H1 (cell line): Measurements from ENCODE around the gene ABHD8. TPM values are rescaled to one million over a fixed set of nuclear protein-coding genes. Genes with fewer than 3 reads are reported as not detected.

Experiments
- CTCF ChIA-PET: fragments of 300-600 bp; sonication (Branson Sonifier 250); formaldehyde crosslinking; loops from one replicate; lab custom pipeline; 2021; ENCODE audit not compliant: partially characterized antibody; lab: Charles Lee
- POLR2A ChIA-PET: fragments of 300-600 bp; sonication (Branson Sonifier 250); formaldehyde crosslinking; loops from one replicate; lab custom pipeline; 2021; ENCODE audit warnings: inconsistent platforms; ENCODE audit not compliant: partially characterized antibody; lab: Charles Lee
- DNase-seq, 2 experiments: peaks; one replicate each; pipeline versions ENCODE4 v3.0.0 to v3.0.0-alpha.2; 2010 to 2022; ENCODE audit warnings: low spot score in 2 of 2, low read depth in 1 of 2, mixed read lengths in 1 of 2
- FAIRE-seq: peaks from 2 replicates; lab custom pipeline; 2011; peaks lifted over from hg19 to GRCh38; lab: Jason Lieb, UNC
- H2AFZ ChIP-seq: 2 replicates; pipeline ENCODE4 v1.8.1; 2012; ENCODE audit warnings: low read length, inconsistent platforms
- H2AK5ac ChIP-seq: 2 replicates; pipeline ENCODE4 v1.6.1; 2013; ENCODE audit warnings: low read depth, low read length
- H2BK120ac ChIP-seq: replicated peaks from 2 replicates; pipeline ENCODE3; 2013; ENCODE audit warnings: low read depth, low read length, inconsistent platforms
- H2BK12ac ChIP-seq: 2 replicates; pipeline ENCODE4 v1.6.1; 2013; ENCODE audit warnings: low read depth, low read length
- H2BK15ac ChIP-seq: 2 replicates; pipeline ENCODE4 v1.6.1; 2013; ENCODE audit warnings: low read length
- H2BK20ac ChIP-seq: 2 replicates; pipeline ENCODE4 v1.6.1; 2013; ENCODE audit warnings: low read length
- H2BK5ac ChIP-seq: 2 replicates; pipeline ENCODE4 v1.6.1; 2013; ENCODE audit warnings: low read depth, low read length
- H3K14ac ChIP-seq: 2 replicates; pipeline ENCODE4 v1.6.1; 2013; ENCODE audit warnings: inconsistent platforms; ENCODE audit not compliant: insufficient read length
- H3K18ac ChIP-seq: 2 replicates; pipeline ENCODE4 v1.6.1; 2013; ENCODE audit warnings: low read length; ENCODE audit errors: extremely low read depth
- H3K23ac ChIP-seq: 2 replicates; pipeline ENCODE4 v1.6.1; 2013; ENCODE audit warnings: inconsistent platforms; ENCODE audit not compliant: insufficient read length
- H3K23me2 ChIP-seq: 2 replicates; pipeline ENCODE4 v1.6.1; 2013; ENCODE audit warnings: low read depth, low read length
- H3K27ac ChIP-seq: 2 replicates; pipeline ENCODE4 v1.6.1; 2011; ENCODE audit warnings: low read depth, low read length, inconsistent platforms
- H3K27me3 ChIP-seq, 4 experiments: replicated peaks in 1 of 4; 1 replicate in 1 of 4; 2 replicates in 3 of 4; pipeline versions ENCODE4 v1.6.1 to v1.8.1; 2011 to 2013; ENCODE audit warnings: low read length in 3 of 4, mild to moderate bottlenecking in 3 of 4, inconsistent platforms in 2 of 4, mixed read lengths in 2 of 4, moderate library complexity in 1 of 4; ENCODE audit not compliant: control insufficient read depth in 3 of 4, insufficient read depth in 3 of 4; ENCODE audit errors: extremely low read depth in 1 of 4
- H3K36me3 ChIP-seq, 4 experiments: 2 replicates each; pipeline versions ENCODE4 v1.6.1 to v1.8.1; 2011 to 2013; ENCODE audit warnings: mild to moderate bottlenecking in 4 of 4, low read length in 3 of 4, moderate library complexity in 2 of 4, control low read depth in 1 of 4, inconsistent platforms in 1 of 4; ENCODE audit not compliant: insufficient read depth in 4 of 4, control insufficient read depth in 2 of 4
- H3K4ac ChIP-seq: replicated peaks from 2 replicates; pipeline ENCODE3; 2013; ENCODE audit warnings: low read length, low read depth, mixed read lengths, inconsistent platforms; ENCODE audit not compliant: insufficient read length
- H3K4me1 ChIP-seq, 4 experiments: replicated peaks in 1 of 4; 1 replicate in 1 of 4; 2 replicates in 3 of 4; pipeline versions ENCODE4 v1.6.1 to v1.8.1; 2011 to 2013; ENCODE audit warnings: low read length in 3 of 4, inconsistent platforms in 2 of 4, mixed read lengths in 1 of 4; ENCODE audit not compliant: insufficient read depth in 4 of 4, control insufficient read depth in 3 of 4
- H3K4me2 ChIP-seq, 2 experiments: 2 replicates each; pipeline versions ENCODE4 v1.6.1 to v1.8.1; 2011 to 2013; ENCODE audit warnings: low read depth in 2 of 2, low read length in 2 of 2, control low read depth in 1 of 2, inconsistent platforms in 1 of 2, mild to moderate bottlenecking in 1 of 2; ENCODE audit not compliant: insufficient read depth in 1 of 2
- H3K4me3 ChIP-seq, 4 experiments: fragments of 200-600, 300-600 bp in 1 of 4; sonication (generic), shearing (Covaris generic), sonication (Bioruptor Twin) in 1 of 4; 2 replicates each; pipeline versions ENCODE4 v1.5.1 to v1.8.1; 2011 to 2016; ENCODE audit warnings: low read length in 4 of 4, low read depth in 3 of 4, control low read depth in 2 of 4, inconsistent platforms in 2 of 4, mild to moderate bottlenecking in 2 of 4, mixed read lengths in 1 of 4, moderate library complexity in 1 of 4; ENCODE audit not compliant: insufficient read depth in 2 of 4; ENCODE audit errors: extremely low read depth in 1 of 4
- H3K56ac ChIP-seq: replicated peaks from 2 replicates; pipeline ENCODE3; 2013; ENCODE audit warnings: low read depth, mild to moderate bottlenecking, mixed read lengths, low read length, inconsistent platforms; ENCODE audit not compliant: insufficient read length
- H3K79me1 ChIP-seq: 2 replicates; pipeline ENCODE4 v1.6.1; 2013; ENCODE audit warnings: low read depth, low read length, control low read depth
- H3K79me2 ChIP-seq, 2 experiments: 2 replicates each; pipeline versions ENCODE4 v1.6.1 to v1.8.1; 2012 to 2013; ENCODE audit warnings: low read length in 2 of 2, mild to moderate bottlenecking in 2 of 2, inconsistent platforms in 1 of 2; ENCODE audit not compliant: insufficient read depth in 2 of 2, control insufficient read depth in 1 of 2
- H3K9ac ChIP-seq, 4 experiments: replicated peaks in 1 of 4; 1 replicate in 1 of 4; 2 replicates in 3 of 4; pipeline versions ENCODE4 v1.6.1 to v1.8.1; 2011 to 2013; ENCODE audit warnings: low read depth in 3 of 4, low read length in 3 of 4, control low read depth in 2 of 4, mild to moderate bottlenecking in 2 of 4, moderate library complexity in 2 of 4, inconsistent platforms in 1 of 4; ENCODE audit errors: extremely low read depth in 1 of 4
- H3K9me3 ChIP-seq, 2 experiments: 2 replicates each; pipeline versions ENCODE4 v1.6.1 to v1.8.1; 2012 to 2013; ENCODE audit warnings: mild to moderate bottlenecking in 2 of 2, moderate library complexity in 2 of 2, control low read depth in 1 of 2, inconsistent platforms in 1 of 2, low read depth in 1 of 2, low read length in 1 of 2, mixed read lengths in 1 of 2; ENCODE audit not compliant: insufficient read depth in 2 of 2
- H4K20me1 ChIP-seq, 2 experiments: replicated peaks in 1 of 2; 2 replicates each; pipeline versions ENCODE3 to v1.8.1; 2011 to 2013; ENCODE audit warnings: inconsistent platforms in 2 of 2, low read length in 2 of 2, mild to moderate bottlenecking in 1 of 2; ENCODE audit not compliant: insufficient read depth in 2 of 2, control insufficient read depth in 1 of 2
- H4K5ac ChIP-seq: 2 replicates; pipeline ENCODE4 v1.6.1; 2013; ENCODE audit warnings: low read length, low read depth, mixed read lengths, inconsistent platforms; ENCODE audit not compliant: insufficient read length
- H4K8ac ChIP-seq: 2 replicates; pipeline ENCODE4 v1.8.0; 2013; ENCODE audit warnings: mild to moderate bottlenecking, moderate library complexity, low read length, inconsistent platforms; ENCODE audit not compliant: insufficient read depth; ENCODE audit errors: extremely low read depth
- H4K91ac ChIP-seq: replicated peaks from 2 replicates; pipeline ENCODE3; 2013; ENCODE audit warnings: low read length, mixed read lengths, inconsistent platforms; ENCODE audit not compliant: insufficient read length
- CBX5 ChIP-seq: fragments of 300-800, 300-1000 bp; sonication (generic); IDR thresholded peaks from 2 replicates; pipeline ENCODE4 v1.7.1; 2016; ENCODE audit warnings: antibody characterized with exemption, low read length, low read depth
- CREB1 ChIP-seq: IDR thresholded peaks from 2 replicates; pipeline ENCODE4 v1.6.1; 2012; ENCODE audit warnings: inconsistent platforms
- EGR1 ChIP-seq: IDR thresholded peaks from 2 replicates; pipeline ENCODE4 v1.6.1; 2011; ENCODE audit warnings: low read depth, low read length, borderline replicate concordance
- HDAC6 ChIP-seq: IDR thresholded peaks from one replicate; pipeline ENCODE4 v1.7.1; 2012; ENCODE audit warnings: low read depth, mild to moderate bottlenecking, inconsistent platforms, low read length, moderate library complexity
- NANOG ChIP-seq: IDR thresholded peaks from 2 replicates; pipeline ENCODE4 v1.6.1; 2011; ENCODE audit warnings: low read length, low read depth, mild to moderate bottlenecking, inconsistent platforms; ENCODE audit not compliant: insufficient read depth, poor library complexity, severe bottlenecking
- RBBP5 ChIP-seq: IDR thresholded peaks from 2 replicates; pipeline ENCODE4 v1.7.1; 2012; ENCODE audit warnings: low read depth, mild to moderate bottlenecking, inconsistent platforms, low read length, moderate library complexity, borderline replicate concordance
- RFX5 ChIP-seq: IDR thresholded peaks from 2 replicates; pipeline ENCODE4 v1.6.1; 2011; ENCODE audit warnings: low read depth, low read length, improper control_type of control experiment, borderline replicate concordance
- SIN3A ChIP-seq, 2 experiments: IDR thresholded peaks in 1 of 2; conservative IDR thresholded peaks in 1 of 2; 2 replicates each; pipeline ENCODE4 v1.6.1; 2011 to 2012; ENCODE audit warnings: low read length in 2 of 2, improper control_type of control experiment in 1 of 2, low read depth in 1 of 2, mild to moderate bottlenecking in 1 of 2
- SIX5 ChIP-seq: IDR thresholded peaks from 2 replicates; pipeline ENCODE4 v1.6.1; 2011; ENCODE audit warnings: mild to moderate bottlenecking, low read depth, low read length
- SP1 ChIP-seq: IDR thresholded peaks from 2 replicates; pipeline ENCODE4 v1.6.1; 2011; ENCODE audit warnings: low read depth, low read length
- TEAD4 ChIP-seq: IDR thresholded peaks from 2 replicates; pipeline ENCODE4 v1.6.1; 2012; ENCODE audit warnings: low read depth, low read length, inconsistent platforms, mixed read lengths
- WGBS, 2 experiments: shearing (Covaris generic) in 1 of 2; methylation state at CpG; one replicate each; pipeline versions ENCODE4 v1.1.6 to v1.1.7; 2013 to 2015; ENCODE audit warnings: low lambda C conversion rate in 2 of 2, mixed read lengths in 2 of 2, inconsistent platforms in 1 of 2, low coverage in 1 of 2, missing lambda C conversion rate in 1 of 2; ENCODE audit not compliant: insufficient replicate concordance in 2 of 2, insufficient coverage in 1 of 2, insufficient read length in 1 of 2; ENCODE audit errors: extremely low coverage in 1 of 2, missing lambda C conversion rate in 1 of 2; 5-methylcytosine and 5-hydroxymethylcytosine counted together
- polyA plus RNA-seq, 7 experiments: library from polyadenylated mRNA; depleted of rRNA in 3 of 7; stranded (reverse) in 5 of 7; unstranded in 2 of 7; fragments of >200 nt in 5 of 7; fragments of 200-250 nt in 2 of 7; gene quantifications; 1 replicate in 5 of 7; 2 replicates in 1 of 7; 4 replicates in 1 of 7; pipeline versions ENCODE4 v1.2.1 to v1.2.3, GENCODE V29; 2011 to 2013; ENCODE audit warnings: missing spikeins in 2 of 7, mixed read lengths in 2 of 7
- total RNA-seq: library from RNA; stranded (reverse); fragmentation: NEBNext Ultra II Directional; extraction: Animal tissue kit (Norgen Biotek cat#: 25700); gene quantifications from 2 replicates; pipeline ENCODE4 v1.2.1, GENCODE V29; 2021

The ABHD8 gene
- total and polyA plus RNA-seq, 2 of the 8 experiments (the other 6 are each of a cell fraction or from before 2014, with no cell fraction given), result 11.3 to 18.7 TPM

GRCh38 chr19:17255150-17255621 is 48.0 kb downstream of the ABHD8 start:
- Histone ChIP-seq H2BK15ac (no peak overlapping the region), H4K20me1 (no peaks in the 10 kb centered on the region), H2BK20ac (no peak overlapping the region), H3K4me2 (no peak overlapping the region), H3K27ac (no peak overlapping the region), H2BK120ac (no peak overlapping the region), H2BK12ac (no peak overlapping the region; the same call in 1 of the 2 replicates), H3K9ac (no peak overlapping the region), H4K91ac (no peak overlapping the region), H3K27me3 (no peaks in the 10 kb centered on the region), H4K8ac (no peak overlapping the region), H3K23ac (no peak overlapping the region), H3K14ac (no peak overlapping the region), H2AFZ (no peak overlapping the region), H3K4me1 (no peaks in the 10 kb centered on the region), H2AK5ac (no peak overlapping the region), H3K18ac (no peak overlapping the region), H3K56ac (no peak overlapping the region), H3K4me3 (no peak overlapping the region), H4K5ac (no peak overlapping the region), H3K23me2 (no peaks in the 10 kb centered on the region), H3K9me3 (peaks cover 15 to 16% of the 10 kb centered on the region in 2 experiments; a peak in 3 of 4 replicates), H3K36me3 (peaks cover 2 to 13% (median 4%) of the 10 kb centered on the region in 4 experiments; a peak in 4 of 8 replicates), H3K79me2 (no peaks in the 10 kb centered on the region)
- FAIRE-seq, result no peak
- ChIA-PET CTCF (interaction anchor here (0.6 to 2.9 kb wide), 9 partner anchors 9 to 483 kb away, joined by 3 to 15 read pairs (median 4); partner anchors contain the start of gene USHBP1), POLR2A (interaction anchor here (0.6 to 1.9 kb wide), 5 partner anchors 10 to 29 kb away, joined by 3 to 5 read pairs (median 3); partner anchors contain the start of genes OCEL1 and USHBP1)
- DNase-seq, result no peak
- WGBS, 2 experiments, result 88% methylated on average over 14 of the region's 18 CpGs; no CpG with 5 or more reads in 1 of the 2 experiments
- TF ChIP-seq CREB1, result no peak
- TF ChIP-seq CBX5, result no peak
- no peak for TF ChIP-seq HDAC6
- no peak for TF ChIP-seq TEAD4
- TF ChIP-seq RFX5, result no peak
- no peak for TF ChIP-seq SP1
- TF ChIP-seq SIN3A (conservative IDR thresholded peaks at IDR 0.05 in 1 of 2, IDR thresholded peaks at IDR 0.05 in 1 of 2; ENCODE audit: low read depth in 1 of 2, low read length in 2 of 2), result no peak
- no peak for TF ChIP-seq SIX5
- TF ChIP-seq EGR1, result no peak
- no peak for TF ChIP-seq RBBP5
- no peak for TF ChIP-seq NANOG
- TF ChIP-seq, all 59 proteins: peak for 0
- H3K4ac ChIP-seq, result no peak overlapping the region
- no peak overlapping the region for H2BK5ac ChIP-seq
- H3K79me1 ChIP-seq, result no peaks in the 10 kb centered on the region
